HFF-Myc (cell line): ENCODE data around the gene LARP6.

Source experiments
- DNase-seq: peaks from one replicate; pipeline ENCODE4 v3.0.0-alpha.2; 2011; ENCODE audit warnings: low read depth; ENCODE audit errors: extremely low read depth
- H3K4me3 ChIP-seq: replicated peaks from 2 replicates; pipeline ENCODE4 v1.5.1; 2011; ENCODE audit warnings: low read depth, mild to moderate bottlenecking, control low read depth, low read length
- TF ChIP-seq, protein P1 (sequence below): IDR thresholded peaks from 2 replicates; pipeline ENCODE4 v1.5.1; 2012; ENCODE audit warnings: mild to moderate bottlenecking, low read depth, low read length, control low read depth; ENCODE audit errors: missing control alignments

The LARP6 gene

DNA sequence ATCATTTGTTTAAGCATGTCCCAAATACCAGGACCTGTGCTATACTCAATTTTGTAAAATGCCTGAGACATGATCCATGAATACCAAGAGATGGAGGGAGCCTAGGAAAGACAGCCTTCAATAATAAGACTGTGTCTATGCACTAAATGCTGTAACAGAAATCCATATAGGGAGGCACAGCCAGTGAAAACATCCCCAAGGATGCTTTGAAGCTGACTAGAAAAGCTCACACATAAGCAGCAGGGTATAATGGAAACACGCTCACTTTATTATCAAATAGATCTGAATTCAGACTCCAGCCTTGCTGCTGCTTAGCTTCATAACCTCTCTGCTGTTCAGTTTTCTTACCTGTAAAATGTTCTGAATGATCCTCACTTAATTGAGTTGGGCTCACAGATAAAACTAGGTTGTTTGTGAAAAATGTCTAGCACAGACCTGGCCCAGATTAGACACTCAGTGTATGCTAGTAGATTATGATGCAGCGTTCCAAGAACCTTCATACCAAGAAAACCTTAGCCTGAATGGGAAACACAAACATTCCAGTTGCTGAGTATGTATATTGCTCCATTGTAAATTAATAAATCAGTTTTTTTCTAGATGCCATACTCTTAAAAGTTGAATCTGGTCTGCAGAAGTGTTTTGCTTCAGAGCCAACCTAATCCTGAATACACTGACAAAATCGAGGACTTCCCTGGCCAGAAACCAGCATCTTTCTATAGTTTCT is 3.8 kb upstream of the LARP6 start:
- H3K4me3 ChIP-seq, result no peak overlapping the region
- DNase-seq, result no peak

DNA sequence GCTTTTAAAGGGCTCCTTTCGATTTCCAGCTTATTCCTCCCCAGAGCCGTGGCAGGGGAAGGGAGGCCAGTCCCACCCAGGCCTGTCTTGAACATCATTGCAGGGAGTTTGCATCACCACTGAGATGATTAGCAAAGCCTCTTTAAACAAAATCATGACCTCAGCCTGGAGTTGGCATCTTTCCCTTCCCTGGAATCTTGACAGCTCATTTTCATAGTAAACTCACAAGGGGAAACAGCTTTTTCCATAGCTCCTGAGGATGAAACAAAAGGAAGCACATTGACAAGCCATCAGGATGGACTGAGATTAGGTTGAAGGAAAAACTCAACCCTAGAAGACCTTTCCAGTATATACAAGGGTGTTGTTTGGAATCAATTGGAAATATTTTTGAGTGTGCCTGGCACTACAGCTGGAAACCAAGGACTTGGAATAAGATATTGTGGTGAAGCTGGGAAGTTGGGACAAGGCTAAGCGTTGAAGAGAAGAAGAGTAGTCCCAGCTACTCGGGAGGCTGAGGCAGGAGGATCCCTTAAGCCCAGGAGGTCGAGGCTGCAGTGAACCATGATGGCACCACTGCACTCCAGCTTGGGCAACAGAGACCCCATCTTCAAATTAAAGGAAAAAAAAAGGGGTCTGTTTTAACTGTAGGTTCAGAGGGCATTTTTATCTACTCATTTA is 3.1 kb upstream of the LARP6 start:
- H3K4me3 ChIP-seq, result peak overlapping the region; percentile 13
- TF ChIP-seq, protein P1, sequence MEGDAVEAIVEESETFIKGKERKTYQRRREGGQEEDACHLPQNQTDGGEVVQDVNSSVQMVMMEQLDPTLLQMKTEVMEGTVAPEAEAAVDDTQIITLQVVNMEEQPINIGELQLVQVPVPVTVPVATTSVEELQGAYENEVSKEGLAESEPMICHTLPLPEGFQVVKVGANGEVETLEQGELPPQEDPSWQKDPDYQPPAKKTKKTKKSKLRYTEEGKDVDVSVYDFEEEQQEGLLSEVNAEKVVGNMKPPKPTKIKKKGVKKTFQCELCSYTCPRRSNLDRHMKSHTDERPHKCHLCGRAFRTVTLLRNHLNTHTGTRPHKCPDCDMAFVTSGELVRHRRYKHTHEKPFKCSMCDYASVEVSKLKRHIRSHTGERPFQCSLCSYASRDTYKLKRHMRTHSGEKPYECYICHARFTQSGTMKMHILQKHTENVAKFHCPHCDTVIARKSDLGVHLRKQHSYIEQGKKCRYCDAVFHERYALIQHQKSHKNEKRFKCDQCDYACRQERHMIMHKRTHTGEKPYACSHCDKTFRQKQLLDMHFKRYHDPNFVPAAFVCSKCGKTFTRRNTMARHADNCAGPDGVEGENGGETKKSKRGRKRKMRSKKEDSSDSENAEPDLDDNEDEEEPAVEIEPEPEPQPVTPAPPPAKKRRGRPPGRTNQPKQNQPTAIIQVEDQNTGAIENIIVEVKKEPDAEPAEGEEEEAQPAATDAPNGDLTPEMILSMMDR, result no peak

More for the DNA sequence above, 3.8 kb upstream of the LARP6 start:
- TF ChIP-seq, protein P1, result no peak

DNA sequence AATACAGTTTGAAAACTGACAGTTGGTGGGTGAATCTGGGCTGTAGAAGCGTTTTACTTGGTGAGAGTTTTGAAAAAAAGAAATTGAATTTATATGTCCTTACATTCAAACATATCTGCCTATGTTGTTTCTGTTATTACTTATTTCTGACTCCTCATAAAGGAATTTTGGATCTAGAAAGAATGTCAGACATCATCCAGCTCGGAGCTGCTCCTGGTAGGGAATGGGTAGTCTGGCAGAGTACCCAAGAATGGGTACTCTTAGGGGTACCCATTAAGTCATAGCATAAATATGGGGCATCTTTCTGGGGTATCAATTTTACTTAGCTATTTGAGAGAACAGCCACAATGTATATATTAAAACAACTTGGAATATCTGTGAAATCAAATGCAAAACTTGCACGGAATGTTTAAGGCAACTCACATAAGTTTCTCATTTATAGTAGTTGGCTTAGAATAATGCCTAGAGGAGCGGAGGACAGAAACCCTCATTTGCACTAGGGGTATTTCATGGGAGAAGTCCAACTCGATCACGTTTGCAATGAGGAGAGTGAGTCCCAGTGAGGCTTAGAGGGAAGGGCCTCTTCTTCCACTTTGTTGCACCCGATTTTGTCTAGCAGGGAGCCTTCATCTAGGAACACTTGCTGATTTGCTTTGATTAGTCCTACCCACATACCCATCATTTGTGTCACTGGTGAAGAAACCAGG is 2.4 kb upstream of the LARP6 start:
- DNase-seq, result no peak
- TF ChIP-seq, protein P1, result no peak
- peak overlapping the region; percentile 13 for H3K4me3 ChIP-seq

More for the DNA sequence above, 3.1 kb upstream of the LARP6 start:
- DNase-seq, result peak; percentile 91

DNA sequence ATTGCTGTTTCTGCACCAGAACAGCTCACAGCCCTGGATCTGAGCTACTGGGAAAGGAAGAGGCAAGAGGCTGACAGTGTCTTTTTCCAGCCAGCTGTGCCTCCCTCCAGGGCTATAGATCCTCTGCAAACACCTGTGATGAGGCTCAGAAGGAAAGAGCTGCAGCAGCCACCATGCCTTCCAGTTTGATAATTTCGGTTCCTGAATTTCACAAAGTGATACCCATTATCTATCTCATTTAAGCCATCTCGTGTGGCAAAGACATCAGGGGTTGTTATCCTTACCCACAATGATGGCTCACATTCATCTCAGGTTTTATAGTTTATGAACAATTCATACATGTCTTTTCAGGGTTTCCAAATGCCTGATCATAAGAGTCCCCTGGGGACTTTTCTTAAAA is 1.8 kb upstream of the LARP6 start:
- TF ChIP-seq, protein P1, result no peak
- DNase-seq, result no peak
- no peak overlapping the region for H3K4me3 ChIP-seq

DNA sequence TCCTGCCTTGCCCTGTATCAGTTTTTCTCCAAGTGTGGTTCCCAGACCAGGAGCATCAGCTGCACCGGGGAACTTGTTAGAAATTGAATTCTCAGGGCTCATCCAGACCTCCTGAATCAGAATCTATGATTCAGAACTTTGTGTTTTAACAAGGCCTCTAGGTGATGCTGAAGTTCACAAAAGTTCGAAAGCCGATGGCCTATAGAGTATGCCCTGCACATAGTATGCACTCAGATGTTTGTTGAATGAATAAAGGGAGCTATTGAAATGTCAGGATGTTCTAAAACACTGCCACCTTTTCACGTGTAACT is 664 bp upstream of the LARP6 start:
- TF ChIP-seq, protein P1, result no peak
- H3K4me3 ChIP-seq, result peak overlapping the region; percentile 84
- DNase-seq, result no peak

DNA sequence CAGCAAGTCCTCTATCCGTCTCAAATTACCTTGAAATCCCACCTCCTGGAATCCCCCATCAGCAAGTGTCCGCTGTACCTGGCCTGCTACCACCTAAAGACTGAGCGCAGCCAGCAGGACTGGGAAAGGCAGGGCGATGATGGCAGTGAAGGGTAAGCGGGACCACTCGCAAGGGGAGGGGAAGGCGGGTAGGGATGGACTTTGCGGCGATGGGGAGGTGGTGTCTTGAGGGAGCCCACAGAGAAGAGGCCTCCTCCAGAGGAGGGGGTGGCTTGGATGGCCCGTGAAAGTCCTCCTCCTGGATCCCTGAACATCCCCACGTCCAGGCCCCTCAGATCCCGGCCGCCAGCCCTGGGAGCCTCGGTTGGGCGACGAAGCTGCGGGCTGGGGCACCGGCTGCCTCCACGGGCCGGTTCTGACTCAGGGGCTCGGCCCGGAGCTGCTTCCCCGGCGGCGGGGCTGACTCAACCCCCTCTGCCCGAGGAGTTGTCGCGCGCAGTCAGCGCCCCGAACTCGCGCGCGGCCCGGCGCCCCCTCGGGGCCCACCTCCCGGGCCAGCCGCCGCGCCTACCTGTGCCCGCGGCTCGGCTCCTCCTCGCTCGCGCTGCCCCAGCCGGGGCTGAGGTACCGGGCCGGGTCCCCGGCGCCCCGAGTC is 512 bp downstream of the LARP6 start:
- TF ChIP-seq, protein P1, result no peak
- DNase-seq, result no peak
- peak overlapping the region; percentile 84 for H3K4me3 ChIP-seq
